ENCODE data around the gene LSAMP.

LSAMP gene

GRCh38 chr3:116392291-116392690 lies 53.0 kb downstream of the LSAMP start:
- DNase-seq (no peak), ATAC-seq (ENCODE audit: insufficient read depth, low read depth) (no peak)
- no peak overlapping the region for H3K4me2 ChIP-seq (ENCODE audit: insufficient read depth, low read length)
- H3K27ac ChIP-seq (ENCODE audit: low read length): no peak overlapping the region
- H3K79me2 ChIP-seq (ENCODE audit: insufficient read depth, low read length): no peaks in the 10 kb centered on the region
- no peak overlapping the region for H3K9ac ChIP-seq (ENCODE audit: low read depth, low read length)
- no peaks in the 10 kb centered on the region for H3K27me3 ChIP-seq (ENCODE audit: insufficient read depth, low read length, poor library complexity)
- peaks cover 10% of the 10 kb centered on the region for H3K9me3 ChIP-seq (ENCODE audit: insufficient read depth, low read length, severe bottlenecking)
- no peaks in the 10 kb centered on the region for H3K4me1 ChIP-seq (ENCODE audit: insufficient read depth, low read length)
- H2AFZ ChIP-seq (ENCODE audit: low read depth, low read length): no peak overlapping the region
- no peak overlapping the region for H3K4me3 ChIP-seq (ENCODE audit: low read depth in 1 of 2, low read length in 2 of 2)
- TF ChIP-seq CTCF (IDR thresholded peaks at IDR 0.05; ENCODE audit: borderline replicate concordance, extremely low read depth, low read length, poor library complexity, severe bottlenecking): no peak
- no peak for TF ChIP-seq EZH2 (IDR thresholded peaks at IDR 0.05; ENCODE audit: borderline replicate concordance, low read depth, low read length, severe bottlenecking)
- H4K20me1 ChIP-seq (ENCODE audit: insufficient read depth, low read length): no peaks in the 10 kb centered on the region
- H3K36me3 ChIP-seq (ENCODE audit: insufficient read depth, low read length): no peaks in the 10 kb centered on the region

- Histone ChIP-seq H3K36me3 (ENCODE audit: insufficient read depth, low read length) (no peaks in the 10 kb centered on the region), H3K27ac (ENCODE audit: low read length) (no peak overlapping the region), H3K9ac (ENCODE audit: low read depth, low read length) (no peak overlapping the region), H3K79me2 (ENCODE audit: insufficient read depth, low read length) (no peaks in the 10 kb centered on the region), H3K9me3 (ENCODE audit: insufficient read depth, low read length, severe bottlenecking) (peaks cover 10% of the 10 kb centered on the region), H3K4me2 (ENCODE audit: insufficient read depth, low read length) (no peak overlapping the region), H4K20me1 (ENCODE audit: insufficient read depth, low read length) (no peaks in the 10 kb centered on the region), H3K4me1 (ENCODE audit: insufficient read depth, low read length) (no peaks in the 10 kb centered on the region), H3K27me3 (ENCODE audit: insufficient read depth, low read length, poor library complexity) (no peaks in the 10 kb centered on the region), H3K4me3 (ENCODE audit: low read depth in 1 of 2, low read length in 2 of 2) (no peak overlapping the region), H2AFZ (ENCODE audit: low read depth, low read length) (no peak overlapping the region)
- no peak for ATAC-seq (ENCODE audit: insufficient read depth, low read depth)
- no peak for DNase-seq
- TF ChIP-seq CTCF (IDR thresholded peaks at IDR 0.05; ENCODE audit: borderline replicate concordance, extremely low read depth, low read length, poor library complexity, severe bottlenecking) (no peak), EZH2 (IDR thresholded peaks at IDR 0.05; ENCODE audit: borderline replicate concordance, low read depth, low read length, severe bottlenecking) (no peak)
Observed at GRCh38 chr3:116391296-116392201, 53.7 kb downstream of the LSAMP start.

GRCh38 chr3:116390318-116390717 lies 55.0 kb downstream of the LSAMP start:
- Histone ChIP-seq H3K79me2 (ENCODE audit: insufficient read depth, low read length) (no peaks in the 10 kb centered on the region), H2AFZ (ENCODE audit: low read depth, low read length) (no peak overlapping the region), H3K27me3 (ENCODE audit: insufficient read depth, low read length, poor library complexity) (no peaks in the 10 kb centered on the region), H3K27ac (ENCODE audit: low read length) (no peak overlapping the region), H3K36me3 (ENCODE audit: insufficient read depth, low read length) (no peaks in the 10 kb centered on the region), H3K4me2 (ENCODE audit: insufficient read depth, low read length) (no peak overlapping the region), H3K9me3 (ENCODE audit: insufficient read depth, low read length, severe bottlenecking) (peaks cover 10% of the 10 kb centered on the region), H4K20me1 (ENCODE audit: insufficient read depth, low read length) (no peaks in the 10 kb centered on the region), H3K4me3 (ENCODE audit: low read depth in 1 of 2, low read length in 2 of 2) (no peak overlapping the region), H3K4me1 (ENCODE audit: insufficient read depth, low read length) (no peaks in the 10 kb centered on the region), H3K9ac (ENCODE audit: low read depth, low read length) (no peak overlapping the region)
- TF ChIP-seq CTCF (IDR thresholded peaks at IDR 0.05; ENCODE audit: borderline replicate concordance, extremely low read depth, low read length, poor library complexity, severe bottlenecking) (no peak), EZH2 (IDR thresholded peaks at IDR 0.05; ENCODE audit: borderline replicate concordance, low read depth, low read length, severe bottlenecking) (no peak)
- no peak for DNase-seq
- no peak for ATAC-seq (ENCODE audit: insufficient read depth, low read depth)

All from DND-41 (cell line).